DND-41 (cell line): ENCODE measurements around the gene SERPIND1.

Experiments used
- ATAC-seq: fragments of 200-7000 bp; cut with Tn5 transposase; 3 replicates; pipeline ENCODE4 v1.9.1; 2021; ENCODE audit warnings: low read depth; ENCODE audit not compliant: insufficient read depth
- DNase-seq: peaks from one replicate; pipeline ENCODE4 v3.0.0-alpha.2; 2020
- H2AFZ ChIP-seq: 2 replicates; pipeline ENCODE4 v1.6.0; 2012; ENCODE audit warnings: low read depth, low read length
- H3K27ac ChIP-seq: 2 replicates; pipeline ENCODE4 v1.5.1; 2012; ENCODE audit warnings: low read length, inconsistent platforms
- H3K27me3 ChIP-seq: fragments of 200-600 bp; sonication (generic); 2 replicates; pipeline ENCODE4 v1.6.0; 2012; ENCODE audit warnings: low read length, mild to moderate bottlenecking, inconsistent platforms; ENCODE audit not compliant: insufficient read depth, poor library complexity
- H3K36me3 ChIP-seq: 2 replicates; pipeline ENCODE4 v1.5.1; 2012; ENCODE audit warnings: low read length, inconsistent platforms; ENCODE audit not compliant: insufficient read depth
- H3K4me1 ChIP-seq: 2 replicates; pipeline ENCODE4 v1.5.1; 2012; ENCODE audit warnings: mild to moderate bottlenecking, low read length; ENCODE audit not compliant: insufficient read depth
- H3K4me2 ChIP-seq: 2 replicates; pipeline ENCODE4 v1.6.0; 2012; ENCODE audit warnings: mild to moderate bottlenecking, moderate library complexity, low read length, inconsistent platforms; ENCODE audit not compliant: insufficient read depth
- H3K4me3 ChIP-seq, 2 experiments: fragments of 200-600 bp in 1 of 2; shearing (Covaris generic) in 1 of 2; 2 replicates each; pipeline ENCODE4 v1.5.1; 2012 to 2016; ENCODE audit warnings: inconsistent platforms in 2 of 2, low read length in 2 of 2, mild to moderate bottlenecking in 2 of 2, low read depth in 1 of 2, moderate library complexity in 1 of 2
- H3K79me2 ChIP-seq: 2 replicates; pipeline ENCODE4 v1.6.0; 2012; ENCODE audit warnings: low read length, inconsistent platforms; ENCODE audit not compliant: insufficient read depth
- H3K9ac ChIP-seq: 2 replicates; pipeline ENCODE4 v1.6.0; 2012; ENCODE audit warnings: low read depth, mild to moderate bottlenecking, inconsistent platforms, low read length, moderate library complexity
- H3K9me3 ChIP-seq: 2 replicates; pipeline ENCODE4 v1.5.1; 2012; ENCODE audit warnings: low read length, moderate library complexity, mild to moderate bottlenecking, inconsistent platforms; ENCODE audit not compliant: insufficient read depth, severe bottlenecking
- H4K20me1 ChIP-seq: 2 replicates; pipeline ENCODE4 v1.6.0; 2012; ENCODE audit warnings: low read length; ENCODE audit not compliant: insufficient read depth
- EZH2 ChIP-seq: IDR thresholded peaks from 3 replicates; pipeline ENCODE4 v1.6.1; 2012; ENCODE audit warnings: borderline replicate concordance, low read depth, mild to moderate bottlenecking, moderate library complexity, low read length, inconsistent platforms; ENCODE audit not compliant: severe bottlenecking
- TF ChIP-seq, protein P1 (sequence below): IDR thresholded peaks from 2 replicates; pipeline ENCODE4 v1.5.1; 2012; ENCODE audit warnings: borderline replicate concordance, low read length, moderate library complexity, mild to moderate bottlenecking; ENCODE audit not compliant: poor library complexity, severe bottlenecking; ENCODE audit errors: extremely low read depth

The SERPIND1 gene

DNA sequence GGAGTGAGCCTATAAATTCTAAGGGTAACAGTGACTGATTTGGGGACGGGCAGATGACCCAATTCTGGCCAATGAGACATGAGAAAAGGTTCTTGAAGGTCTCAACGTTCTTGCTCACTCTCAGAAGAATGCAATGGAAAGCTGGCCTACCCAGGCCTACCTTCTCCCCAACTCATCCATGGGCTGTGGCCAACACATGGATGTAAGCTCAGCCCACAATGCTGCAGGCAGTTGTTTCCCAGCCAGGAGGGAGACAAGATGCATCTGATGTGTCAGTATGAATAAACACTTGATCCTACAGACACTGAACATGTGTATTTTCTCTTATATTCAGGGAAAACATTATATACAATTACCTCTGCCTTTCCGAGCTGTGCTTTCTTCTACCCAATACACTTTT is 60.3 kb downstream of the SERPIND1 start:
- no peaks in the 10 kb centered on the region for H3K9me3 ChIP-seq
- H3K36me3 ChIP-seq = peaks cover 52% of the 10 kb centered on the region
- H3K4me2 ChIP-seq = no peak overlapping the region
- H3K9ac ChIP-seq = no peak overlapping the region
- no peak overlapping the region for H3K27ac ChIP-seq
- H3K4me1 ChIP-seq = peaks cover 20% of the 10 kb centered on the region
- H3K4me3 ChIP-seq = no peak overlapping the region
- H2AFZ ChIP-seq = no peak overlapping the region
- H3K79me2 ChIP-seq = peaks cover 47% of the 10 kb centered on the region
- H3K27me3 ChIP-seq = no peaks in the 10 kb centered on the region
- no peak for ATAC-seq
- no peak for DNase-seq
- TF ChIP-seq, protein P1, sequence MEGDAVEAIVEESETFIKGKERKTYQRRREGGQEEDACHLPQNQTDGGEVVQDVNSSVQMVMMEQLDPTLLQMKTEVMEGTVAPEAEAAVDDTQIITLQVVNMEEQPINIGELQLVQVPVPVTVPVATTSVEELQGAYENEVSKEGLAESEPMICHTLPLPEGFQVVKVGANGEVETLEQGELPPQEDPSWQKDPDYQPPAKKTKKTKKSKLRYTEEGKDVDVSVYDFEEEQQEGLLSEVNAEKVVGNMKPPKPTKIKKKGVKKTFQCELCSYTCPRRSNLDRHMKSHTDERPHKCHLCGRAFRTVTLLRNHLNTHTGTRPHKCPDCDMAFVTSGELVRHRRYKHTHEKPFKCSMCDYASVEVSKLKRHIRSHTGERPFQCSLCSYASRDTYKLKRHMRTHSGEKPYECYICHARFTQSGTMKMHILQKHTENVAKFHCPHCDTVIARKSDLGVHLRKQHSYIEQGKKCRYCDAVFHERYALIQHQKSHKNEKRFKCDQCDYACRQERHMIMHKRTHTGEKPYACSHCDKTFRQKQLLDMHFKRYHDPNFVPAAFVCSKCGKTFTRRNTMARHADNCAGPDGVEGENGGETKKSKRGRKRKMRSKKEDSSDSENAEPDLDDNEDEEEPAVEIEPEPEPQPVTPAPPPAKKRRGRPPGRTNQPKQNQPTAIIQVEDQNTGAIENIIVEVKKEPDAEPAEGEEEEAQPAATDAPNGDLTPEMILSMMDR = no peak
- H4K20me1 ChIP-seq = peaks cover 14% of the 10 kb centered on the region; the same call in 1 of the 2 replicates

DNA sequence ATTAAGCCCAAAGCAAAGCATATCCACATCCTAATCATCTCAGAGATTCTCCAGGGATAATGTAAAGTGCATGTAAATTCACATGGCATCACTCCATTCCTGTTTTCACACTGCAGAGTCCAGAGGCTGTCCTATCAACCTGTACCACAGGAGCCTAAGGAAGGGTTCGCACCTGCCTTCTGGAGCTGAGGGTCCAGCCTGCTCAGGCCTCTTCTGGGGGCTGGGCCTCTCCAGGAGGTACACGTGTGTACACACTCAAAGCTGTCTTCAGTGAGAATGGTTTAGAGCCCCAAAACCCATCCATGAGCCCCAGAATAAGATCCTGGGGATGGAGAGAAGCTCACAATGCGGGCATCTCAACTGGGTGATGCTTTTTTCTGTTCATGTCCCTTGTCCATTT is 60.8 kb downstream of the SERPIND1 start:
- H3K27me3 ChIP-seq = no peaks in the 10 kb centered on the region
- peaks cover 20% of the 10 kb centered on the region for H3K4me1 ChIP-seq
- H3K27ac ChIP-seq = no peak overlapping the region
- peaks cover 18% of the 10 kb centered on the region; the same call in 1 of the 2 replicates for H4K20me1 ChIP-seq
- DNase-seq = no peak
- H3K9me3 ChIP-seq = no peaks in the 10 kb centered on the region
- H3K79me2 ChIP-seq = peaks cover 52% of the 10 kb centered on the region
- H3K4me3 ChIP-seq = no peak overlapping the region
- no peak for ATAC-seq
- H2AFZ ChIP-seq = no peak overlapping the region
- TF ChIP-seq, protein P1 = no peak
- TF ChIP-seq EZH2 = no peak
- H3K9ac ChIP-seq = no peak overlapping the region
- peaks cover 52% of the 10 kb centered on the region for H3K36me3 ChIP-seq
- no peak overlapping the region for H3K4me2 ChIP-seq
